Measurements from ENCODE around the gene AMER3.

AMER3 gene

DNA sequence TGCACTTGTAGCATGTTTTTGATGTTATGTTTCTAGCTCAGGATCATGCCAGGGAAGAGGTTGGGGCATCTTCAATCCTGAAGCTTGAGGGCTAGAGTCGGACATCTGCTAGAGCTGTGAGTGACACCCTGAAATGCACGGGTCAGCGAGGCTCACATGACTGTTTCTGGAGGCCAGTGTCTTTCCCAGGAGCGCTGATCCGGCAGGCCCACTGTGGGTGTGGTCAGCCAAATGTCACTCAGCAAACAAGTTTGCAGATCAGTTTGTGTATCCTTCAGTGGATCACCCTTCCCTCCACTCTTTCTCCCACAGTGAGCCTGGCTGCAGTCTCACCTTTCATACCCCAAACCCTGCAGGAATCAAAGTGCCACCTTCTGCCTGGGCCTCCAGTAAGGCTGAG lies 58.4 kb downstream of the AMER3 start:
- in situ Hi-C loops (cut with MboI; ENCODE audit: low sequenced_read_pairs, unreplicated experiment), result no loop called here
- no peak for DNase-seq (ENCODE audit: low spot score)

DNA sequence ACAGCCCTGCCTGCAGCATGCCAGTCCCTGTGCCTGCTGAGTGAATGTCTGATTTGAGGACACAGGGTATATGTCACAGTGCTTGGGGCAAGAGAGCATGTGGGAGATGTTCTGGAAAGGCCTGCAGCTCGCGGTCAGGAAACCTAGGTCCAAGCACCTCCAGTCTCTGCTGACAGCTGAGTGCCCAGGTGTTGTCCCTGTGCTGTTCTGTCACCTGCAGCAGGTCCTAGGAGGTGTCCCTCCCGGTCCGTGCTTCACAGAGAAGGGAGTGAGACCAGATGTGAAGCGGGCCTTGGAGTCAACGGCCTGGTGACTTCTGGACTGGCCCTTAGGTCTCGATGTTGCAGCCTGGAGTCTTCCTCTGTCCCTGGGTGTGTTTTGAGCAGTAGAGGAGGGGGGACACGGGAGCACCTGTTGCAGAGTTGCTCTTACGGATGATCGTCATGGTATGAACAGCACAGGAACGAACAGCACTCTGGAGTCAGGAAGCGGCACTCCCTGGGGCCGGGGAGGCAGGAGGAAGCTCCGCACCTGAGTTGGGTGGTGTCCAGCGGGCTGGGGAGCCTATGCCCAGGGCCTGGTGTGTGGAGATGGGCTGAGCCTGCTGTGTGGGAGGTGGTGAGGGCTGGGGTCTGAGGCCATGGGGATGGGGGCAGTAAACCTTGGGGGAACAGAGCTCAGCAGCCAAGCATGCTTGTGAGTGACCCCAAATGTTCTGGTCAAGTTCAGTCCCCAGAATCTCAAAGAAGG lies 59.8 kb downstream of the AMER3 start:
- in situ Hi-C loops (cut with MboI; ENCODE audit: low sequenced_read_pairs, unreplicated experiment), result no loop called here
- TF ChIP-seq, protein P1, sequence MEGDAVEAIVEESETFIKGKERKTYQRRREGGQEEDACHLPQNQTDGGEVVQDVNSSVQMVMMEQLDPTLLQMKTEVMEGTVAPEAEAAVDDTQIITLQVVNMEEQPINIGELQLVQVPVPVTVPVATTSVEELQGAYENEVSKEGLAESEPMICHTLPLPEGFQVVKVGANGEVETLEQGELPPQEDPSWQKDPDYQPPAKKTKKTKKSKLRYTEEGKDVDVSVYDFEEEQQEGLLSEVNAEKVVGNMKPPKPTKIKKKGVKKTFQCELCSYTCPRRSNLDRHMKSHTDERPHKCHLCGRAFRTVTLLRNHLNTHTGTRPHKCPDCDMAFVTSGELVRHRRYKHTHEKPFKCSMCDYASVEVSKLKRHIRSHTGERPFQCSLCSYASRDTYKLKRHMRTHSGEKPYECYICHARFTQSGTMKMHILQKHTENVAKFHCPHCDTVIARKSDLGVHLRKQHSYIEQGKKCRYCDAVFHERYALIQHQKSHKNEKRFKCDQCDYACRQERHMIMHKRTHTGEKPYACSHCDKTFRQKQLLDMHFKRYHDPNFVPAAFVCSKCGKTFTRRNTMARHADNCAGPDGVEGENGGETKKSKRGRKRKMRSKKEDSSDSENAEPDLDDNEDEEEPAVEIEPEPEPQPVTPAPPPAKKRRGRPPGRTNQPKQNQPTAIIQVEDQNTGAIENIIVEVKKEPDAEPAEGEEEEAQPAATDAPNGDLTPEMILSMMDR (IDR thresholded peaks at IDR 0.05; ENCODE audit: borderline replicate concordance, control extremely low read depth, extremely low read depth, insufficient read depth, missing control alignments), result no peak
- no peak for DNase-seq (ENCODE audit: low spot score)

More for the DNA sequence above, 58.4 kb downstream of the AMER3 start:
- TF ChIP-seq, protein P1 (IDR thresholded peaks at IDR 0.05; ENCODE audit: borderline replicate concordance, control extremely low read depth, extremely low read depth, insufficient read depth, missing control alignments), result no peak
